Esophagus muscularis mucosa (tissue), 4 donors: ENCODE measurements around the gene ITPRIPL1. TPM values are rescaled to one million over a fixed set of nuclear protein-coding genes. Genes with fewer than 3 reads are reported as not detected.

ENCODE experiments used
- DNase-seq: peaks from one replicate; pipeline ENCODE4 v3.0.0-alpha.2; 2017; ENCODE audit errors: extremely low spot score
- H3K27ac ChIP-seq, 4 donors: fragments of 200-600 bp; sonication (generic); replicated peaks in 1 of 4; 1 replicate in 3 of 4; 2 replicates in 1 of 4; pipeline ENCODE4 v1.5.1; 2016 to 2019; ENCODE audit warnings: mild to moderate bottlenecking in 1 of 4
- H3K27me3 ChIP-seq, 4 donors: fragments of 200-600 bp; sonication (generic); one replicate each; pipeline versions ENCODE4 v1.5.1 to v1.6.0; 2016 to 2019
- H3K36me3 ChIP-seq, 4 donors: fragments of 200-600 bp; sonication (generic); one replicate each; pipeline ENCODE4 v1.5.1; 2016 to 2019
- H3K4me1 ChIP-seq, 4 donors: fragments of 200-600 bp; sonication (generic); one replicate each; pipeline ENCODE4 v1.5.1; 2016 to 2019
- H3K4me3 ChIP-seq, 4 donors: fragments of 200-600 bp; sonication (generic); 1 replicate in 2 of 4; 2 replicates in 2 of 4; pipeline ENCODE4 v1.5.1; 2016 to 2019; ENCODE audit warnings: mild to moderate bottlenecking in 4 of 4, moderate library complexity in 1 of 4
- H3K9me3 ChIP-seq, 4 donors: fragments of 200-600 bp; sonication (generic); 1 replicate in 3 of 4; 2 replicates in 1 of 4; pipeline ENCODE4 v1.5.1; 2016 to 2019
- CTCF ChIP-seq, 3 experiments: fragments of 200-600 bp in 2 of 3; fragments of 450-650 bp in 1 of 3; sonication (generic) in 2 of 3; IDR thresholded peaks; one replicate each; pipeline ENCODE4 v1.5.1; 2017 to 2019; ENCODE audit warnings: antibody characterized with exemption in 3 of 3, mild to moderate bottlenecking in 2 of 3, moderate library complexity in 1 of 3
- EP300 ChIP-seq: sonication (generic); formaldehyde crosslinking; IDR thresholded peaks from one replicate; pipeline ENCODE4 v1.6.1; 2017; ENCODE audit warnings: antibody characterized with exemption
- POLR2A ChIP-seq: fragments of 450-650 bp; IDR thresholded peaks from one replicate; pipeline ENCODE4 v1.6.1; 2017; ENCODE audit warnings: antibody characterized with exemption, moderate library complexity, mild to moderate bottlenecking, low read depth
- POLR2AphosphoS5 ChIP-seq, 2 donors: sonication (generic); formaldehyde crosslinking; IDR thresholded peaks; one replicate each; pipeline ENCODE4 v1.6.1; 2017; ENCODE audit warnings: antibody characterized with exemption in 2 of 2
- WGBS: methylation state at CpG from one replicate; pipeline ENCODE4 v1.1.5; 2018; 5-methylcytosine and 5-hydroxymethylcytosine counted together
- intact Hi-C: fragments of 100-400 bp; cut with DNase I; formaldehyde crosslinking; loops from one replicate; pipeline ENCODE4 v1.15.1; 2023
- total RNA-seq, 4 donors: library from RNA; depleted of rRNA; stranded (reverse); fragments of >200 nt; gene quantifications; one replicate each; pipeline versions ENCODE4 v1.1.0 to v1.2.1, GENCODE V29; 2016

Gene ITPRIPL1
- total RNA-seq, 4 donors from 2014 or later, result 0.42 to 1.4 (median 0.93) TPM

GRCh38 chr2:96320728-96321622, 4.1 kb upstream of the ITPRIPL1 start:
- Histone ChIP-seq H3K27me3 (peaks cover 3 to 91% (median 22%) of the 10 kb centered on the region in 4 donors), H3K27ac (peak overlapping the region; percentile 10 to 65 (median 54)), H3K4me3 (peak overlapping the region; percentile 56 to 65 (median 60)), H3K36me3 (no peaks in the 10 kb centered on the region), H3K4me1 (peaks cover 22 to 33% (median 31%) of the 10 kb centered on the region in 4 donors), H3K9me3 (no peaks in the 10 kb centered on the region)
- DNase-seq, result no peak
- intact Hi-C loops, result no loop called here
- 13% methylated on average over 14 of the region's 41 CpGs for WGBS
- TF ChIP-seq EP300 (no peak), CTCF (IDR thresholded peaks at IDR 0.05) (no peak), POLR2AphosphoS5 (IDR thresholded peaks at IDR 0.05) (no peak), POLR2A (no peak)

- intact Hi-C loops, result no loop called here
Measured at GRCh38 chr2:96323849-96324248, 1.3 kb upstream of the ITPRIPL1 start.

DNA sequence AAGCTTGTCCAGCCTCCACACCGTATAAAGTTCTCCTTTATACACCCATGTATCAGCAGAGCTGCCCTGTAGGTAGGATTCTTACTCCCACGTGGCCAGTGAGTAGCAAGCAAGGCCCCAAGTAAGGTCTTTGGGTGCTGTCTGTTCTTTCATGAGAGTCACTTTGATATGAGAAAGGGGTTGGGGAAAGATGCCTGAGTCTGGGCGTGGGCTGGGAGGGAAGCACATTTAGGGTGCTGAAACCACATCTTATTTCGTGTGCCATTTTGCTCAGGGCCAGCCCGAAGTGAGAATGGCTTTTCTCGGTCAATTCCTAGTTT, 436 bp upstream of the ITPRIPL1 start:
- intact Hi-C loops, result no loop called here
- H3K9me3 ChIP-seq, result no peaks in the 10 kb centered on the region
- H3K27me3 ChIP-seq, result peaks cover 3 to 71% (median 22%) of the 10 kb centered on the region in 4 donors
- no peak for DNase-seq
- H3K27ac ChIP-seq, result peak overlapping the region; percentile 40 to 50 (median 48)
- peaks cover 0 to 9% (median 0%) of the 10 kb centered on the region in 4 donors for H3K36me3 ChIP-seq
- no peak for TF ChIP-seq CTCF (IDR thresholded peaks at IDR 0.05)
- no peak for TF ChIP-seq EP300
- no peak for TF ChIP-seq POLR2AphosphoS5 (IDR thresholded peaks at IDR 0.05)
- no peak for TF ChIP-seq POLR2A
- 40% methylated on average over 6 of the region's 6 CpGs for WGBS
- peaks cover 22 to 35% (median 31%) of the 10 kb centered on the region in 4 donors for H3K4me1 ChIP-seq
- H3K4me3 ChIP-seq, result peak overlapping the region; percentile 55 to 70 (median 58)

More at GRCh38 chr2:96323849-96324248, 1.3 kb upstream of the ITPRIPL1 start:
- H3K36me3 ChIP-seq, result peaks cover 0 to 9% (median 0%) of the 10 kb centered on the region in 4 donors
- peaks cover 22 to 35% (median 31%) of the 10 kb centered on the region in 4 donors for H3K4me1 ChIP-seq
- no peak overlapping the region for H3K27ac ChIP-seq
- no peak for TF ChIP-seq POLR2AphosphoS5 (IDR thresholded peaks at IDR 0.05)
- H3K9me3 ChIP-seq, result no peaks in the 10 kb centered on the region
- 100% methylated on average over 1 of the region's 1 CpG for WGBS
- no peak for DNase-seq
- no peak overlapping the region for H3K4me3 ChIP-seq
- peaks cover 3 to 78% (median 24%) of the 10 kb centered on the region in 4 donors for H3K27me3 ChIP-seq

GRCh38 chr2:96325884-96326255, 753 bp downstream of the ITPRIPL1 start:
- peaks cover 3 to 59% (median 21%) of the 10 kb centered on the region in 4 donors for H3K27me3 ChIP-seq
- TF ChIP-seq POLR2AphosphoS5 (IDR thresholded peaks at IDR 0.05), result peak in 1 of 2 donors; percentile 21
- no peak for TF ChIP-seq CTCF (IDR thresholded peaks at IDR 0.05)
- peak overlapping the region; percentile 55 to 70 (median 58) for H3K4me3 ChIP-seq
- no peak for DNase-seq
- H3K9me3 ChIP-seq, result no peaks in the 10 kb centered on the region
- WGBS, result 45% methylated on average over 8 of the region's 8 CpGs
- H3K36me3 ChIP-seq, result peaks cover 0 to 9% (median 0%) of the 10 kb centered on the region in 4 donors
- peaks cover 24 to 33% (median 29%) of the 10 kb centered on the region in 4 donors for H3K4me1 ChIP-seq
- intact Hi-C loops, result no loop called here
- H3K27ac ChIP-seq, result peak overlapping the region in 2 of 4 donors; percentile 40 to 46

- intact Hi-C loops, result no loop called here
- H3K27me3 ChIP-seq, result peaks cover 3 to 53% (median 21%) of the 10 kb centered on the region in 4 donors
- H3K4me1 ChIP-seq, result peaks cover 17 to 26% (median 22%) of the 10 kb centered on the region in 4 donors
- no peaks in the 10 kb centered on the region for H3K9me3 ChIP-seq
- no peak for DNase-seq
- H3K36me3 ChIP-seq, result peaks cover 0 to 9% (median 0%) of the 10 kb centered on the region in 4 donors
- no peak for TF ChIP-seq EP300
- no peak for TF ChIP-seq CTCF (IDR thresholded peaks at IDR 0.05)
- TF ChIP-seq POLR2A, result no peak
- H3K4me3 ChIP-seq, result no peak overlapping the region
- 92% methylated on average over 8 of the region's 8 CpGs for WGBS
- H3K27ac ChIP-seq, result no peak overlapping the region
Measured at GRCh38 chr2:96326564-96326963, 1.4 kb downstream of the ITPRIPL1 start.
